HG02571 (cell line): ENCODE measurements around the gene OTUD3.

Source experiments
- ATAC-seq: cut with Tn5 transposase; IDR thresholded peaks from one replicate; pipeline ENCODE4 v1.9.1; 2021; ENCODE audit warnings: mild to moderate bottlenecking, moderate library complexity; ENCODE audit not compliant: unreplicated experiment

OTUD3 gene

GRCh38 chr1:19945914-19946313, 63.7 kb downstream of the OTUD3 start:
- ATAC-seq: no peak

- ATAC-seq: no peak
Observed at GRCh38 chr1:19946331-19946751, 64.1 kb downstream of the OTUD3 start.

GRCh38 chr1:19946971-19947370, 64.8 kb downstream of the OTUD3 start:
- ATAC-seq: no peak

- ATAC-seq: no peak
Observed at GRCh38 chr1:19949016-19949415, 66.8 kb downstream of the OTUD3 start.

GRCh38 chr1:19954059-19954458, 71.9 kb downstream of the OTUD3 start:
- ATAC-seq: no peak

GRCh38 chr1:19955534-19956170, 73.5 kb downstream of the OTUD3 start:
- no peak for ATAC-seq

GRCh38 chr1:19957779-19958178, 75.6 kb downstream of the OTUD3 start:
- no peak for ATAC-seq

- no peak for ATAC-seq
Observed at GRCh38 chr1:19960591-19960990, 78.4 kb downstream of the OTUD3 start.
